LNCaP clone FGC (cell line): ENCODE data around the gene PTPRM.

ENCODE experiments used
- DNase-seq: peaks from one replicate; pipeline ENCODE4 v3.0.0-alpha.2; 2011; ENCODE audit warnings: low read depth
- H3K4me3 ChIP-seq: 2 replicates; pipeline ENCODE4 v1.5.1; 2011; ENCODE audit warnings: mild to moderate bottlenecking, low read depth, low read length, control low read depth
- CTCF ChIP-seq: IDR thresholded peaks from 2 replicates; pipeline ENCODE4 v1.5.1; 2012; ENCODE audit warnings: mild to moderate bottlenecking; ENCODE audit not compliant: control insufficient read depth, insufficient read depth; ENCODE audit errors: extremely low read depth

Gene PTPRM

GRCh38 chr18:8373486-8373885 is 806.4 kb downstream of the PTPRM start:
- TF ChIP-seq CTCF: no peak
- no peak for DNase-seq

GRCh38 chr18:8374676-8375075 is 807.6 kb downstream of the PTPRM start:
- DNase-seq: peak; percentile 89
- TF ChIP-seq CTCF: no peak
- H3K4me3 ChIP-seq: no peak overlapping the region

More at GRCh38 chr18:8373486-8373885, 806.4 kb downstream of the PTPRM start:
- H3K4me3 ChIP-seq: no peak overlapping the region

- no peak for TF ChIP-seq CTCF
- H3K4me3 ChIP-seq: no peak overlapping the region
- DNase-seq: no peak
These were observed 808.1 kb downstream of the PTPRM start for GRCh38 chr18:8375249-8375648.

GRCh38 chr18:8376113-8376512 is 809.0 kb downstream of the PTPRM start:
- no peak for TF ChIP-seq CTCF
- H3K4me3 ChIP-seq: no peak overlapping the region
- DNase-seq: no peak

- DNase-seq: no peak
- H3K4me3 ChIP-seq: no peak overlapping the region
- no peak for TF ChIP-seq CTCF
These were observed 812.2 kb downstream of the PTPRM start for GRCh38 chr18:8379187-8379941.

GRCh38 chr18:8380006-8380405 is 812.9 kb downstream of the PTPRM start:
- TF ChIP-seq CTCF: no peak
- DNase-seq: no peak
- H3K4me3 ChIP-seq: no peak overlapping the region

- no peak overlapping the region for H3K4me3 ChIP-seq
- DNase-seq: no peak
- TF ChIP-seq CTCF: no peak
These were observed 813.8 kb downstream of the PTPRM start for GRCh38 chr18:8380926-8381325.
